Kidney (tissue), 14 donors: Measurements from ENCODE around the gene HOXC9. TPM values are rescaled to one million over a fixed set of nuclear protein-coding genes. Genes with fewer than 3 reads are reported as not detected.

ENCODE experiments used
- DNase-seq, 5 donors: peaks; one replicate each; pipeline ENCODE4 v3.0.0-alpha.2; 2013 to 2020
- FAIRE-seq: peaks from 2 replicates; lab custom pipeline; 2012; peaks lifted over from hg19 to GRCh38; lab: Jason Lieb, UNC
- H3K27ac ChIP-seq, 2 donors: one replicate each; pipeline ENCODE4 v1.7.0; 2013; ENCODE audit warnings: low read depth in 2 of 2, low read length in 2 of 2, inconsistent platforms in 1 of 2
- H3K27me3 ChIP-seq: one replicate; pipeline ENCODE4 v1.7.1; 2013; ENCODE audit warnings: low read length, inconsistent platforms; ENCODE audit not compliant: control insufficient read depth, insufficient read depth
- H3K36me3 ChIP-seq, 3 donors: one replicate each; pipeline versions ENCODE4 v1.7.0 to v1.7.1; 2013; ENCODE audit warnings: low read length in 3 of 3, control low read depth in 1 of 3, inconsistent platforms in 1 of 3; ENCODE audit not compliant: insufficient read depth in 3 of 3, control insufficient read depth in 2 of 3
- H3K4me1 ChIP-seq, 3 donors: one replicate each; pipeline versions ENCODE4 v1.7.0 to v1.7.1; 2013; ENCODE audit warnings: low read length in 3 of 3, inconsistent platforms in 1 of 3, low read depth in 1 of 3; ENCODE audit not compliant: control insufficient read depth in 2 of 3, insufficient read depth in 2 of 3
- H3K4me3 ChIP-seq, 3 donors: one replicate each; pipeline versions ENCODE4 v1.7.0 to v1.8.1; 2013; ENCODE audit warnings: low read length in 3 of 3, control low read depth in 1 of 3, inconsistent platforms in 1 of 3
- H3K9ac ChIP-seq, 3 donors: one replicate each; pipeline versions ENCODE4 v1.7.0 to v1.7.1; 2013; ENCODE audit warnings: low read length in 3 of 3, control low read depth in 1 of 3, inconsistent platforms in 1 of 3
- H3K9me3 ChIP-seq, 3 donors: one replicate each; pipeline versions ENCODE4 v1.7.0 to v1.7.1; 2013; ENCODE audit warnings: low read length in 3 of 3, control low read depth in 1 of 3, inconsistent platforms in 1 of 3; ENCODE audit not compliant: control insufficient read depth in 2 of 3, insufficient read depth in 1 of 3
- CTCF ChIP-seq: IDR thresholded peaks from 3 replicates; pipeline ENCODE4 v1.5.1; 2012; ENCODE audit warnings: mild to moderate bottlenecking, moderate library complexity, borderline replicate concordance; ENCODE audit not compliant: insufficient read depth; ENCODE audit errors: extremely low read depth
- intact Hi-C: fragments of 100-400 bp; cut with DNase I; formaldehyde crosslinking; loops from one replicate; pipeline ENCODE4 v1.11.1; 2022
- polyA plus RNA-seq: library from polyadenylated mRNA; stranded (reverse); fragments of 350-450 nt; fragmentation: Illumina TruSeq; extraction: RNeasy Lipid Tissue Mini Kit (QIAGEN cat#74804); gene quantifications from one replicate; pipeline ENCODE4 v1.2.3, GENCODE V29; 2014; ENCODE audit warnings: low read depth, low replicate concordance; ENCODE audit not compliant: insufficient read depth
- total RNA-seq: library from RNA; stranded (reverse); fragmentation: NEBNext Ultra II Directional; extraction: Animal tissue kit (Norgen Biotek cat#: 25700); gene quantifications from one replicate; pipeline ENCODE4 v1.2.1, GENCODE V29; 2021
- donor health status: control.
- donor health status: control.
- donor health status: control.
- donor health status: control.
- donor health status: control.
- donor health status: DM: yes; HTN: yes; CAD: no.
- donor health status: Normal renal cell carcinoma (clear cell type).

HOXC9 gene
- total and polyA plus RNA-seq, 2 donors from 2014 or later: 11.7 to 16.5 TPM

GRCh38 chr12:53983950-53984572, 15.9 kb upstream of the HOXC9 start:
- no peak for TF ChIP-seq CTCF
- peak overlapping the region; percentile 78 to 89 for H3K27ac ChIP-seq
- peak in 4 of 5 donors; percentile 67 to 80 (median 74) for DNase-seq
- peak overlapping the region in 2 of 3 donors; percentile 63 to 77 for H3K9ac ChIP-seq
- peak overlapping the region in 2 of 3 donors; percentile 45 to 58 for H3K4me3 ChIP-seq
- FAIRE-seq: no peak
- peaks cover 2% of the 10 kb centered on the region for H3K27me3 ChIP-seq
- H3K36me3 ChIP-seq: no peaks in the 10 kb centered on the region
- no peaks in the 10 kb centered on the region for H3K9me3 ChIP-seq
- H3K4me1 ChIP-seq: peaks cover 0 to 18% (median 10%) of the 10 kb centered on the region in 3 donors
- intact Hi-C loops: no loop called here

- peaks cover 0 to 21% (median 10%) of the 10 kb centered on the region in 3 donors for H3K4me1 ChIP-seq
- DNase-seq (peak; percentile 99), FAIRE-seq (no peak)
- H3K27me3 ChIP-seq: peaks cover 2% of the 10 kb centered on the region
- peak within 1 kb of the TSS; percentile 82 to 97 (median 92) for H3K9ac ChIP-seq
- intact Hi-C loops: no loop called here
- H3K27ac ChIP-seq: peak within 1 kb of the TSS; percentile 93 to 95
- peak; percentile 91 for TF ChIP-seq CTCF
- no peaks in the 10 kb centered on the region for H3K9me3 ChIP-seq
- no peaks in the 10 kb centered on the region for H3K36me3 ChIP-seq
- H3K4me3 ChIP-seq: peak within 1 kb of the TSS; percentile 79 to 86 (median 80)
Observed at GRCh38 chr12:53984901-53985691, 14.9 kb upstream of the HOXC9 start, which contains the start of gene HOXC10. TSS of gene HOXC10 (plus strand) at chr12:53985146. CDS start at chr12:53985260, 114 bp downstream.

DNA sequence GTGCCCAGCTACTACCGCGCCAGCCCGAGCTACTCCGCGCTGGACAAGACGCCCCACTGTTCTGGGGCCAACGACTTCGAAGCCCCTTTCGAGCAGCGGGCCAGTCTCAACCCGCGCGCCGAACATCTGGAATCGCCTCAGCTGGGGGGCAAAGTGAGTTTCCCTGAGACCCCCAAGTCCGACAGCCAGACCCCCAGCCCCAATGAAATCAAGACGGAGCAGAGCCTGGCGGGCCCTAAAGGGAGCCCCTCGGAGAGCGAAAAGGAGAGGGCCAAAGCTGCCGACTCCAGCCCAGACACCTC, 14.3 kb upstream of the HOXC9 start:
- H3K9ac ChIP-seq: peak overlapping the region; percentile 82 to 97 (median 92)
- no peaks in the 10 kb centered on the region for H3K36me3 ChIP-seq
- peak overlapping the region; percentile 93 to 95 for H3K27ac ChIP-seq
- FAIRE-seq (no peak), DNase-seq (no peak)
- intact Hi-C loops: no loop called here
- no peak for TF ChIP-seq CTCF
- H3K4me1 ChIP-seq: peaks cover 0 to 21% (median 10%) of the 10 kb centered on the region in 3 donors
- H3K4me3 ChIP-seq: peak overlapping the region; percentile 79 to 86 (median 80)
- no peaks in the 10 kb centered on the region for H3K9me3 ChIP-seq
- H3K27me3 ChIP-seq: peaks cover 2% of the 10 kb centered on the region
